T-helper 2 cell treated with Interferon-gamma antibody and Interleukin-4, amounts not matched to agents 100 ng/mL and 5 ng/mL, for 36 hours (primary cell): Measurements from ENCODE around the gene KPNA4. TPM values are rescaled to one million over a fixed set of nuclear protein-coding genes. Genes with fewer than 3 reads are reported as not detected.
"Not testable (repeated sequence)": the region's sequence is repeated elsewhere in the genome, so short reads cannot be mapped to it uniquely, and the experiment has no call there.

Experiments
- intact Hi-C: fragments of 100-400 bp; cut with micrococcal nuclease; formaldehyde crosslinking; loops from one replicate; pipeline ENCODE4 v1.15.1; 2023
- total RNA-seq: library from RNA; stranded (reverse); gene quantifications from 2 replicates; pipeline ENCODE4 v1.2.3, GENCODE V29; 2022

The KPNA4 gene, protein sequence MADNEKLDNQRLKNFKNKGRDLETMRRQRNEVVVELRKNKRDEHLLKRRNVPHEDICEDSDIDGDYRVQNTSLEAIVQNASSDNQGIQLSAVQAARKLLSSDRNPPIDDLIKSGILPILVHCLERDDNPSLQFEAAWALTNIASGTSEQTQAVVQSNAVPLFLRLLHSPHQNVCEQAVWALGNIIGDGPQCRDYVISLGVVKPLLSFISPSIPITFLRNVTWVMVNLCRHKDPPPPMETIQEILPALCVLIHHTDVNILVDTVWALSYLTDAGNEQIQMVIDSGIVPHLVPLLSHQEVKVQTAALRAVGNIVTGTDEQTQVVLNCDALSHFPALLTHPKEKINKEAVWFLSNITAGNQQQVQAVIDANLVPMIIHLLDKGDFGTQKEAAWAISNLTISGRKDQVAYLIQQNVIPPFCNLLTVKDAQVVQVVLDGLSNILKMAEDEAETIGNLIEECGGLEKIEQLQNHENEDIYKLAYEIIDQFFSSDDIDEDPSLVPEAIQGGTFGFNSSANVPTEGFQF
- total RNA-seq: 42.9 and 52.9 TPM in 2 replicates

DNA sequence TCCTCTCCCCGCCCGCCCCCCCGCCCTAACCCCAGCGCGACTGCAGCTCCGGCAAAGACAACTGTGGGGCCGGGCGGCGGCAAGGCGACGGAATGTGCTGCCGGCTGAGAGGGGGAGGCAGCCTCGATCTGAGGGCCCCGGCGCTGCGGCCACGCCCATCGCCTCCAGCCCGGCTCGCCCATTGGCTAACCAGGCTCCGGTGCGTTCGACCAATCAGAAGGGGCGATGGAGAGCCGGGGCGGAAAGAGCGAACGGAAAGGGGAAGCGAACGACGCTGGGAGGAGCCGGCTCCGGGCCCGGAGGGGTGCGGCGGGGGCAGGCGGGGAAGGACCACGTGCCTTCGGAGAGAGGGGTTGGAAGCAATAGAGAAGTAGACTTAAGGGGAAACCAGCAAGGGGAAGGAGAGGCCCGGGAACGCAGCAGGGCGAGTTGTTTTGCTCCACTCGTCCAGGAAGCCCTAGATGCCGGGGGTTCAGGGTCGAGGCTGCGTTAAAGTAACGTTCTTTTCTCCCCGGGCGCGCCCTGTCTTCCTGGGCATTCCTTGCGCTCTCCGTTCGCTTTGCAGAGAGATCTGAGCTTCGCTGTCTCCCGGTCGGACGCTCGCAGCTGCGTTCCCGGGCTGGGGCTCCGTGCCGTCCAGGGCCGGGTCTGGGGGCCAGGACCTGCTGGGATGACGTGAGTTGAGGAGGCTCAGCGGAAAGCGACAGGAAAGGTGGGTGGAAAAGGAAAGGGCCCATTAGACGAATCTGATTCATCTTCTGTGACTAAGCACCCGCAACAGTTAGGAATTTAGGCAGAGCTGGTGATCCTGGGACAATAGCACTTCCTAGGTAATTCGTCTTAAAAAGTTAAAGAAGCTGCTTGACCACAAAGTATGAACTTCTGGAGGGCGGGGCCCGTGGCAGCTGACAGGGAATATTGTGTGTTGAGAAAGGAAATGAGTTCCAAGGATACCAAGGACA lies at the start of gene KPNA4:
Gene KPNA4, minus strand, starts transcription at position 130 of the 962 bp plus-strand sequence. CDS start 289 bp downstream, outside the sequence.
- intact Hi-C loops: loop anchor here (1.0 to 10.0 kb wide), 7 partner anchors 116 to 1921 kb away; partner anchors contain the start of genes C3orf80, GFM1, IFT80 and NMD3

- intact Hi-C loops: no loop called here
Observed at GRCh38 chr3:160613661-160614060, 48.3 kb upstream of the KPNA4 start.

DNA sequence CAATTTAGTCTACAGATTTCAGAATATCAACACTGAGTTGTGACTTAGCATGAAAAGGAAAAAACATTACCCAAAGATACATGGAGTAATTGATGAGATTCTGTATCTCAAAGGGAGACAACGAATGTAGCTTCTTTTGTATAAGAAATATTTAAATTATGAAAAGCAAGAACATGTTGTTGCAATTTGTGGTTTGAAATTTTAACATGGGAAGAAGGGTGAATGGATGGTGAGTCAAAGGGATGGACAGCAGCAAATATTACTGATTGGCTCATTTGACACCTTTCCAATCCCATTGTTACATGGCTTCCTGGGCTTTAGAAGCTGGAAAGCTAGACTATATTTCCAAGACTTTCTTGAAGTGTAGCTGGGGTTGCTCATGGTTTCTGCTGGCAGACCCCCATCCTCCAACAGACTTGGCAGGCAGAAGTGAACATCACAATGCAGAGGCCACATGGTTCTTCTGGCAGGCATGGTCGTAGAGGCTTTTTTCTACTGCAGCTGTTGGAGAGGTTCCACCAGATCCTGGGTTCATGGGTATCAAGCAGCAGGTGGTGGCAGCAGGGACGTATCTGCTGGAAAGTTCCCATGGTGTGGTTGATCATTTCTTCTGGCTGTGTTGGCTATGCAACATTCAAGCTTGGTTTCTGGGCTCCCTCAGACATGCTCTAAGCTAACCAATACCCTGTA lies 47.2 kb upstream of the KPNA4 start:
- intact Hi-C loops: no loop called here

- intact Hi-C loops: no loop called here
Observed at GRCh38 chr3:160611141-160611540, 45.8 kb upstream of the KPNA4 start.

- intact Hi-C loops: no loop called here
Observed at GRCh38 chr3:160608870-160609269, 43.5 kb upstream of the KPNA4 start.

DNA sequence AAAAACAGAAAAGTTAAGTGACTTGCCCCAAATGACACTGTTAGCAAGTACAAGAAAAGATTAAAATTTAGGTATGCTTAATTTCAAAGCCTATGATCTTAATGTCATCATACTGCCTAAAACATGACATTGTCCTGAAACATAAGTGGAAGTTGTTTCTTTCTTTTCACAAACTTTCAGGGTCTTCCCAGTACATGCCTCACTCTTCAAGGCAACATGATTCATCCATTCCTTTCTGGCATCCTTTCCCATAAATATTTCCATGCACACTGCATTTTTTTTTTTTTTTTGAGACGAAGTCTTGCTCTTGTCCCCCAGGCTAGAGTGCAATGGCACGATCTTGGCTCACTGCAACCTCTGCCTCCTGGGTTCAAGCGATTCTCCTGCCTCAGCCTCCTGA lies 42.5 kb upstream of the KPNA4 start:
- intact Hi-C loops: no loop called here

GRCh38 chr3:160605315-160605714 lies 39.9 kb upstream of the KPNA4 start:
- intact Hi-C loops: no loop called here

GRCh38 chr3:160603845-160604244 lies 38.5 kb upstream of the KPNA4 start:
- intact Hi-C loops: not testable (repeated sequence)

GRCh38 chr3:160602259-160602658 lies 36.9 kb upstream of the KPNA4 start:
- intact Hi-C loops: no loop called here

- intact Hi-C loops: no loop called here
Observed at GRCh38 chr3:160601288-160601687, 35.9 kb upstream of the KPNA4 start.

DNA sequence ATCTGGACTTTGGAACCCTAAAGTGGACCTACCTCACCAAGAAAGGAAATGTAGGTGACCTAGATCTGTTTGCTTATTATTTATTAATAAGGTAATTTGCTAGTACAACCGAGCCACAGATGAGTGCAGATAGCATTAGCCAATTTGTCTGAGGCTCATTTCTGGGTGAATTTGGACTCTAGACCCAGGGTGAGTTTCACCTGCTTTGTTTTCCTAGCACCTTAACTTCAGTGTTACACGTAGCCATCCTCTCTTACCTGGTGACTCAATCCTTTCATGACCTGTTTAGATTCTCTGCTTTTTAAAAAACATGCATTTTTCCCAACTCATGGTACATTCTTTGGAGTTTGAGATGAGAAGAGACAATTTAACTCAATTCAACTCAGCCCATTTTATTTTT lies 33.5 kb upstream of the KPNA4 start:
- intact Hi-C loops: no loop called here

- intact Hi-C loops: no loop called here
Observed at GRCh38 chr3:160588023-160588422, 22.7 kb upstream of the KPNA4 start.

DNA sequence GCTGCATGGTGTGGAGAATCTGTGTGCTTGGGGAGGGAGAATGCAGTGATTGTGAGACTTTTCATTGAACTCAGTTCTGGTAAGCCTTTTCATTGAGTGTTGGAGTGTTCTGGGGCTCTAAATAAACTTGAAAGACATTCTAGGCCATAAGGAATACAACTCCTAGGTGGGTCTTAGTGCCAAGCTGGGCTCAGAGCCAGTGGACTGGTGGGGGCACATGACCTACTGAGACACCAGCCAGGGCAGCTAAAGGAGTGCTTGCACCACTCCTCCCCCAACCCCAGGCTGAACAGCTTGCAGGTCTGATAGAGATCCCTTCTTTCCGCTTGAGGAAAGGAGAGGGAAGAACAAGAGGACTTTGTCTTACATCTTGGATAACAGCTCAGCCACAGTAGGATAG lies 21.7 kb upstream of the KPNA4 start:
- intact Hi-C loops: no loop called here

DNA sequence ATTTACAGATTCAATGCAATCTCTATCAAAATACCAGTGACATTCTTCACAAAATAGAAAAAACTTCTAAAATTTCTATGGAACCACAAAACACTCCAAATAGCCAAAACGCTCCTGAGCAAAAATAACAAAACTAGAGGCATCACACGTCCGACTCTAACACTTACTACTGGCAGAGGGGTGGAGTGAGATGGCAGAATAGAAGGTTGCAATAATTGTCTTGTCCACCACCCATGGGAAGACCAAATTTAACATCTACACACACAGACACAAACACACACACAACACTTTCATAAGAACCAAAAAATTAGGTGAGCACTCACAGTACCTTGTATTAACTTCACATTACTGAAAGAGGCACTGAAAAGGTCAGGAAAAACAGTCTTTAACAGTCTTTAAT lies 21.3 kb upstream of the KPNA4 start:
- intact Hi-C loops: no loop called here

GRCh38 chr3:160583451-160583850 lies 18.1 kb upstream of the KPNA4 start:
- intact Hi-C loops: no loop called here

- intact Hi-C loops: no loop called here
Observed at GRCh38 chr3:160580938-160581337, 15.6 kb upstream of the KPNA4 start.

GRCh38 chr3:160577556-160578195 lies 12.3 kb upstream of the KPNA4 start:
- intact Hi-C loops: no loop called here

DNA sequence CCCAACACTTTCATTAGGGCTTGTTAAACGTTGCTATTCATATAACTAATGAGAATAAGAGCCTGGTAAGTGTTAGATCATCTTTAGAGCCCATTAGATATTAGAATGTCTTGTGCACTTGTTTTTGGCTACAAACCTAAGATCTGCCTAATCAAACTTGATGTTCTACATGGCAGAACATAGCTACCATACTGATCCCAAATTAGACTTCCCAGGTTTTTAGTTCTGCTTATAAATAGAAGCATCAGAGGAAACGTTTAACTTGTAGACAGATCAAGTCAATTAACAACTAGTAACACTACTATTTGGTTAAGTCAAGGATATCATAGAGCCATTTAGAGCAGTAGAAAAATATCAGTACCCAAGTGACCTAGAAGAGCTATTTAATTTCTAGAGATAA lies 11.7 kb upstream of the KPNA4 start:
- intact Hi-C loops: no loop called here

DNA sequence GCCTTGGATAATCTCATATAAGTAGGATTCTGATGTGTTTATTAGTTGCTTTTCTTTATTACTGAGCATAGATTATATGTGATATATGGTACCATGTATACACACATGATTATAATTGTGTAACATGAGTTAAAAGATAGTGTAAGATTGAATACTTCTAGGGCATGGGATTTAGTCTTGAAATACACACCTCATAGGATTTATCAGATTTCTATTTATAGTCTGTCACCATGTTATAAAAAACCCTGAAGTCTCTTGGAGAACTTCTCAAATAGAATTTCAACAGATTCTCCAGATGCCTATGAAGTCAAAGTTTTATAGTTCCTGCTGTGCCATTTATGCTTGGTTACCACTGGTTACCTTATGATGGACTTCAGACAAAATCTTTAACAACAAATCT lies 11.2 kb upstream of the KPNA4 start:
- intact Hi-C loops: no loop called here

DNA sequence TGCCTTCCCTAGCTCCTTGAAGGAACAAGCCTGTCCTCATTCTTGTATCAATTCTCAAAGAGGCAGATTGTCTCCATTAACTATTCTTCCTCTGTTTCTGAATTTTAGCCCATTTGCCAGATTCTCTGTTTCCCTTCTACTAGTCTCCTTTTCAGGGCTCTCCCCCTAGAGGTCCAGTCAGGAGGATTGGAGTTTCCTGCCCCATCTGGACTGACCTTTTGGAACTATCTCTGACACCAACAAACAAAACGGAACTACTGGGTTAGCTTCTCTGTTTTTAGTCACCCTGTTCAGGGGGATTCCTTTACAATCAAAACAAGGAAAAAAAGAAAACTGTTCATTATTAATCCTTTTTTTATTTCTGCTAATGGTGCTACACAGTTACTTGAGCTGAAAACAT lies 10.2 kb upstream of the KPNA4 start:
- intact Hi-C loops: no loop called here

DNA sequence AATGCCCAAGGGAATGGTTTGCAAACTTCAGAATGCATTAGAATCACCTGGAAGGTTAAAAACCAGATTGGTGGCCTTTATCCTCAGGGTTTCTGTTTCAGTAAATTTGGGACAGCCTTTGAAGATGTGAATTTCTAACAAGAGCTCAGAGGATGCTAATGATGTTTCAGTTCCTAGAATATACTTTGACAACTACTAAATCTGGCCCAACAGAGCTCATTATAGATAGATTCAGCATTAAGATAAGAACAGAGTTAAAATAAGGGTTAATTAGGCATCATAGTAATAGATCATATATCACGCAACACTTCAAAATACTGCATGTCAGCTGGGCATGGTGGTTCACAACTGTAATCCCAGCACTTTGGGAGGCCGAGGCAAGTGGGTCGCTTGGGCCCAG lies 9.3 kb upstream of the KPNA4 start:
- intact Hi-C loops: no loop called here
